Measurements from ENCODE around the gene ABI2. TPM values are rescaled to one million over a fixed set of nuclear protein-coding genes. Genes with fewer than 3 reads are reported as not detected.

The ABI2 gene
- total and polyA plus RNA-seq, 4 experiments from 2014 or later, result 19.7 to 39.1 (median 26.3) TPM

DNA sequence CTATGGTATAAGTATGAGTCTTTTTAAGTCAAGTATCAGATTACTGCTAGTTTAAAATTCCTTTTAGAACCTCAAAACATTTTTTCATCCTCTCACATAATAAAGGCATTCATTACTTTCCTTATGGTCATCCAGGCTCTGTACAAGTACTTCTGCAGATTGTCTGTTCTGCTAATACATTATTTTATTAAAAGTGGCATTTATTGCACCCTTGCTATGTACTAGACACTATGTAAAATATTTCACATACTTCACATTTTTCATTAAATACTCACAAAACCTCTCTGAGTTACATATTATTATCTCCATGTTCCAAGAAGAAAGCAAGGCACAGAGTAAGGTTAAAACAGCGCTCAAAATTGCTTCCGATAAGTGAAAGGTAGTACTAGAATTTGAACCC is 122.8 kb downstream of the ABI2 start:
- H3K36me3 ChIP-seq (ENCODE audit: insufficient read depth, low read length), result no peaks in the 10 kb centered on the region
- no peaks in the 10 kb centered on the region for H3K27me3 Mint-ChIP-seq
- H3K27ac ChIP-seq (ENCODE audit: low read depth, low read length), result no peak overlapping the region
- no peak for DNase-seq
- no peaks in the 10 kb centered on the region for H3K9me3 ChIP-seq (ENCODE audit: control insufficient read depth in 1 of 2, low read length in 2 of 2)
- ChIA-PET POLR2A (ENCODE audit: partially characterized antibody) (no interaction called here), CTCF (ENCODE audit: partially characterized antibody) (interaction anchor here (3.3 kb wide), 1 partner anchor 23 kb away, joined by 12 read pairs; no protein-coding TSS in a partner anchor)
- no peaks in the 10 kb centered on the region for H3K9me3 Mint-ChIP-seq
- H3K4me3 Mint-ChIP-seq, result no peak overlapping the region
- peaks cover 4 to 6% of the 10 kb centered on the region in 2 donors for H3K36me3 Mint-ChIP-seq
- intact Hi-C loops (cut with micrococcal nuclease), result loop anchor here (5.0 kb wide), 2 partner anchors 619 to 864 kb away; no protein-coding TSS in a partner anchor
- no peaks in the 10 kb centered on the region for H3K27me3 ChIP-seq (ENCODE audit: insufficient read depth, low read length)
- H3K4me3 ChIP-seq (ENCODE audit: low read length in 2 of 2), result no peak overlapping the region
- no peaks in the 10 kb centered on the region for H3K4me1 Mint-ChIP-seq
- no peak overlapping the region for H3K27ac Mint-ChIP-seq
- H3K4me1 ChIP-seq (ENCODE audit: insufficient read depth, low read length), result no peaks in the 10 kb centered on the region

DNA sequence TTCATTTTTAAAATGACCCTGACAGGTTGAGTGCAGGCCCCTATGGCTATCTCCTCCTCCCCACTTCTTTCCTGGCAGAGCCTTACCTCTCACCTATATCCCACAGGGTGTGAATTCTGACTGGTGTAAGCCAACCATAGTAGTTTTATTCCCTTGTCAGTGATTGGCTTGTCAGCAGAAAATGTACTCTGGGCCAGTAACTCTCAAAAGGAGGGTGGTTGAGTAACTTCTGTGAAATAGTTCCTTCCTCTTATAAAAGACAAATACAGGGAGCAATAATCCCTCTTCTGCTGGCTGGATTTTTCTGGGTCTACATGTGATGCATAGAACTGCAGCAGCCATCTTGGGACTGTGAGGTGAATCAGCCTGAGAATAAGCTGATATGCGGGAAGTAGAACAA is 123.5 kb downstream of the ABI2 start:
- Mint-ChIP-seq H3K9me3 (no peaks in the 10 kb centered on the region), H3K27ac (no peak overlapping the region), H3K36me3 (peaks cover 0 to 4% of the 10 kb centered on the region in 2 donors), H3K4me3 (no peak overlapping the region), H3K4me1 (no peaks in the 10 kb centered on the region), H3K27me3 (no peaks in the 10 kb centered on the region)
- no peaks in the 10 kb centered on the region for H3K9me3 ChIP-seq (ENCODE audit: control insufficient read depth in 1 of 2, low read length in 2 of 2)
- DNase-seq, result no peak
- H3K36me3 ChIP-seq (ENCODE audit: insufficient read depth, low read length), result no peaks in the 10 kb centered on the region
- intact Hi-C loops (cut with micrococcal nuclease), result loop anchor here (5.0 kb wide), 2 partner anchors 619 to 864 kb away; no protein-coding TSS in a partner anchor
- no peaks in the 10 kb centered on the region for H3K4me1 ChIP-seq (ENCODE audit: insufficient read depth, low read length)
- no peak overlapping the region for H3K4me3 ChIP-seq (ENCODE audit: low read length in 2 of 2)
- ChIA-PET CTCF (ENCODE audit: partially characterized antibody) (interaction anchor here (0.7 to 3.3 kb wide), 3 partner anchors 17 to 226 kb away, joined by 3 to 13 read pairs (median 12); no protein-coding TSS in a partner anchor), POLR2A (ENCODE audit: partially characterized antibody) (no interaction called here)
- no peak overlapping the region for H3K27ac ChIP-seq (ENCODE audit: low read depth, low read length)
- no peaks in the 10 kb centered on the region for H3K27me3 ChIP-seq (ENCODE audit: insufficient read depth, low read length)

DNA sequence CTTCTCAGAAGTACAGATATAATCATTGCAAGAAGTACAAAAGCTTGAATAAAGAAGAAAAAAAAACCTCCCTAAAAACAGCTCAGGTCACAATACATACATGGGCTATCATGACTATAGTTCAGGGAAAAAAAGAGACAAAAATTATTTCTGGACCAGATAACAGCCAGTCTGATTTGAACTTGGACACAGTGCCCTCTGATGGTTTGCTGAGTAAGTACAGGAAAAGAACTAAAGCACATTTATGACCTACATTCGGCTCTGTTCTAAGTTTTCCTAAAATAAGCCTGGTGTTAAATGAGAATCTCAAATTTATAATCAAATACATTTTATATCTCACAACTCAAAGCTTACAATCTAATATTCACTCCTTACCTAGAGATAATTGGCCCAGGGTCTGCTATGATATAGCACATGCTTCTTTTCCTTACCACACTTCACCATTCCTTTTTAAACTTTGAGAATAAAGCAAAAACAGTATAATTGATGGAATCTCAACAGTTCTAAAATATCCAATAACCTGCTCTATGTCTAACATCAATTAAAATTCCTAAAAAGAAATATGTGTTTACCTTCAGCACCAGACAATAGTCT is 125.8 kb downstream of the ABI2 start:
- CTCF ChIA-PET (ENCODE audit: partially characterized antibody), result interaction anchor here (0.6 to 3.7 kb wide), 19 partner anchors 9 to 879 kb away, joined by 3 to 31 read pairs (median 4); no protein-coding TSS in a partner anchor
- peak; percentile 33 to 44 (median 35) for DNase-seq
- Histone ChIP-seq H3K27ac (ENCODE audit: low read depth, low read length) (no peak overlapping the region), H3K4me3 (ENCODE audit: low read length in 2 of 2) (no peak overlapping the region), H3K4me1 (ENCODE audit: insufficient read depth, low read length) (no peaks in the 10 kb centered on the region), H3K36me3 (ENCODE audit: insufficient read depth, low read length) (no peaks in the 10 kb centered on the region), H3K9me3 (ENCODE audit: control insufficient read depth in 1 of 2, low read length in 2 of 2) (no peaks in the 10 kb centered on the region), H3K27me3 (ENCODE audit: insufficient read depth, low read length) (no peaks in the 10 kb centered on the region)
- no peaks in the 10 kb centered on the region for H3K27me3 Mint-ChIP-seq
- H3K27ac Mint-ChIP-seq, result no peak overlapping the region
- no peaks in the 10 kb centered on the region for H3K9me3 Mint-ChIP-seq
- peaks cover 0 to 2% of the 10 kb centered on the region in 2 donors for H3K36me3 Mint-ChIP-seq
- no peak overlapping the region for H3K4me3 Mint-ChIP-seq
- intact Hi-C loops (cut with micrococcal nuclease), result loop anchor here (1.0 to 5.0 kb wide), 5 partner anchors 229 to 880 kb away; no protein-coding TSS in a partner anchor
- POLR2A ChIA-PET (ENCODE audit: partially characterized antibody), result no interaction called here
- H3K4me1 Mint-ChIP-seq, result no peaks in the 10 kb centered on the region

DNA sequence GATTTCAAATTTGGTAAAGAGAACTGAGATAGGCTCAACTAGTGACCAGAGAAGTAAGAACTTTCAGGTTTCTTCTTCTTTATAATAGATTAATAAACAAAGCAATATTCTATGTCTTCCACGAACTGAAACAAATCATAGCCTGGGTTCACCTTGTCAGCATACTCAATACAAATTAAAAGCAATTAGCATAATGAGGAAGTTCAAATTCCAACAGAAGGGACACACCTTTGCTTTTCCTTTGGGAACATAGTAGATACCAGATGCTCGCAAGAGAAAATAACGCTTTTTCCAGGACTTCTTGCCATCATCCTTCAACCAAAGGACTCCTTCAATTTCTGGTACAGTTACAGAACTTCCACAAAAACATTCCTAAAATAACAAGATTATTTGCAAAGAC is 127.0 kb downstream of the ABI2 start:
- H3K9me3 Mint-ChIP-seq, result no peaks in the 10 kb centered on the region
- H3K36me3 ChIP-seq (ENCODE audit: insufficient read depth, low read length), result no peaks in the 10 kb centered on the region
- intact Hi-C loops (cut with micrococcal nuclease), result no loop called here
- no peak overlapping the region for H3K4me3 Mint-ChIP-seq
- ChIA-PET CTCF (ENCODE audit: partially characterized antibody) (interaction anchor here (0.8 to 3.7 kb wide), 8 partner anchors 9 to 862 kb away, joined by 3 to 31 read pairs (median 4); no protein-coding TSS in a partner anchor), POLR2A (ENCODE audit: partially characterized antibody) (no interaction called here)
- no peak overlapping the region for H3K27ac ChIP-seq (ENCODE audit: low read depth, low read length)
- peaks cover 0 to 3% of the 10 kb centered on the region in 2 donors for H3K36me3 Mint-ChIP-seq
- H3K27me3 ChIP-seq (ENCODE audit: insufficient read depth, low read length), result no peaks in the 10 kb centered on the region
- H3K27ac Mint-ChIP-seq, result no peak overlapping the region
- H3K4me3 ChIP-seq (ENCODE audit: low read length in 2 of 2), result no peak overlapping the region
- no peaks in the 10 kb centered on the region for H3K4me1 ChIP-seq (ENCODE audit: insufficient read depth, low read length)
- no peak for DNase-seq
- no peaks in the 10 kb centered on the region for H3K27me3 Mint-ChIP-seq
- no peaks in the 10 kb centered on the region for H3K9me3 ChIP-seq (ENCODE audit: control insufficient read depth in 1 of 2, low read length in 2 of 2)
- H3K4me1 Mint-ChIP-seq, result no peaks in the 10 kb centered on the region

DNA sequence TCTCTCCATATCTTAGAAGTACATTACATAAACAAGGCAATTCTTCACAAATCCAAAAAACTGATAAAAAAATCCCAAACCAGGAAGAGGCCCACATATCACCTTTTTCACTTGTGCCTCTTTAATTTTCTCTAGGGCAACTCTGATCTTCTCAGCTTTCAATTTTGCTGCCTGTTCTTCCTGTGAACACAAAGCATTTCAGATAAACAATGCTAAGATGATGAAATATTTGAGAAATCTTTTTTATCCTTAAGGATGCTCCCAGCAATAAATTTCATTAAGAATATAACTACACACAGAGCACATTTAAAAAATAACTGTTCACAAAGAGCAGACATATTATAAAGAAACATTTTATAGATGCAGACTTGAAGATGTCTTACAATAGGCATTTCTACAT is 133.6 kb downstream of the ABI2 start:
- H3K27ac ChIP-seq (ENCODE audit: low read depth, low read length), result no peak overlapping the region
- intact Hi-C loops (cut with micrococcal nuclease), result no loop called here
- no peaks in the 10 kb centered on the region for H3K4me1 ChIP-seq (ENCODE audit: insufficient read depth, low read length)
- CTCF ChIA-PET (ENCODE audit: partially characterized antibody), result interaction anchor here (1.0 kb wide), 1 partner anchor 9 kb away, joined by 3 read pairs; no protein-coding TSS in a partner anchor
- H3K4me3 ChIP-seq (ENCODE audit: low read length in 2 of 2), result no peak overlapping the region
- H3K27me3 Mint-ChIP-seq, result no peaks in the 10 kb centered on the region
- H3K36me3 Mint-ChIP-seq, result peaks cover 0 to 1% of the 10 kb centered on the region in 2 donors
- POLR2A ChIA-PET (ENCODE audit: partially characterized antibody), result no interaction called here
- DNase-seq, result no peak
- H3K4me3 Mint-ChIP-seq, result no peak overlapping the region
- H3K9me3 ChIP-seq (ENCODE audit: control insufficient read depth in 1 of 2, low read length in 2 of 2), result no peaks in the 10 kb centered on the region
- H3K9me3 Mint-ChIP-seq, result no peaks in the 10 kb centered on the region
- no peaks in the 10 kb centered on the region for H3K4me1 Mint-ChIP-seq
- H3K27me3 ChIP-seq (ENCODE audit: insufficient read depth, low read length), result no peaks in the 10 kb centered on the region
- no peaks in the 10 kb centered on the region for H3K36me3 ChIP-seq (ENCODE audit: insufficient read depth, low read length)
- no peak overlapping the region for H3K27ac Mint-ChIP-seq

DNA sequence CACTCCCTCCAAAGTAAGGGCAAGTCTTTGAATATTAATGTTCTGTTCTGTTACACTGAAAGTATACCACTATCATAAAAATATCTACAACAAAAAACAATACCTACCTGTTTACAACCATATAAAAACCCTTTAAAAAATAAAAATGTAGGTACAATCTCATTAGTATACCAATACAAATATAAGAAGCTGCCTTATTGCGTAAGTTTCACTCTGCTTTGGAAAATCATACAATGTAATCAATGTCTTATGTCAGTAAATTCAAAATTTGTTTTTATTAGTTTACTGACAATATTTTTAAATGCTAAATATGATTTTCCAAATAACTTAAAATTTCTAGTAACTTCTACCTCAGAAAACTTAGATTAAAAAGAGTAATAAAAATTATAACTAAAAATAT is 134.1 kb downstream of the ABI2 start:
- ChIA-PET CTCF (ENCODE audit: partially characterized antibody) (interaction anchor here (1.3 kb wide), 1 partner anchor 10 kb away, joined by 4 read pairs; no protein-coding TSS in a partner anchor), POLR2A (ENCODE audit: partially characterized antibody) (no interaction called here)

DNA sequence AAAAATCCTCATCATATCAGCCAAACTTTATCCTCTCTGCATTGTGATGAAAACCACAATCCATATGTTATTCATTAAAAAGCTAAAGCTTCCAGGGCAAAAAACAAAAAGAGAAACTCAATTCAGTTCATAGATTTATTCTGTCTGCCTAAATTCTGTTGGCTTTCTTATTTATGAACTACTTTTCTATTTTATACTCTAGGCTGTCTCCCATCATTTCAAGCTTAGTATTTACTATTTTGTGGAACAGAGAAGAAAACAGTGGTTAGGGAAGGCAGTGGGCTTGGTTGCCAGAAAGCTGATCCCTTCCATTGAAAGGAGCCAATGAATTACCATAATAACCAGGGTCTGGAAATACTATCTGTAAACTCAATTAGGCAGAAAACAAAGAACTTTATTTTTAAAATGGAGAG is 135.1 kb downstream of the ABI2 start:
- no peaks in the 10 kb centered on the region for H3K9me3 Mint-ChIP-seq
- H3K27ac Mint-ChIP-seq, result no peak overlapping the region
- H3K27me3 ChIP-seq (ENCODE audit: insufficient read depth, low read length), result no peaks in the 10 kb centered on the region
- POLR2A ChIA-PET (ENCODE audit: partially characterized antibody), result no interaction called here
- no peaks in the 10 kb centered on the region for H3K9me3 ChIP-seq (ENCODE audit: control insufficient read depth in 1 of 2, low read length in 2 of 2)
- H3K27ac ChIP-seq (ENCODE audit: low read depth, low read length), result no peak overlapping the region
- intact Hi-C loops (cut with micrococcal nuclease), result no loop called here
- H3K4me3 ChIP-seq (ENCODE audit: low read length in 2 of 2), result no peak overlapping the region
- peaks cover 0 to 1% of the 10 kb centered on the region in 2 donors for H3K36me3 Mint-ChIP-seq
- no peak overlapping the region for H3K4me3 Mint-ChIP-seq
- H3K4me1 ChIP-seq (ENCODE audit: insufficient read depth, low read length), result no peaks in the 10 kb centered on the region
- H3K36me3 ChIP-seq (ENCODE audit: insufficient read depth, low read length), result no peaks in the 10 kb centered on the region
- no peaks in the 10 kb centered on the region for H3K27me3 Mint-ChIP-seq
- H3K4me1 Mint-ChIP-seq, result no peaks in the 10 kb centered on the region
- DNase-seq, result no peak
- CTCF ChIA-PET (ENCODE audit: partially characterized antibody), result interaction anchor here (0.6 to 1.3 kb wide), 2 partner anchors 9 to 10 kb away, joined by 3 to 4 read pairs; no protein-coding TSS in a partner anchor

More for the DNA sequence above, 134.1 kb downstream of the ABI2 start:
- Histone ChIP-seq H3K27ac (ENCODE audit: low read depth, low read length) (no peak overlapping the region), H3K4me1 (ENCODE audit: insufficient read depth, low read length) (no peaks in the 10 kb centered on the region), H3K27me3 (ENCODE audit: insufficient read depth, low read length) (no peaks in the 10 kb centered on the region), H3K9me3 (ENCODE audit: control insufficient read depth in 1 of 2, low read length in 2 of 2) (no peaks in the 10 kb centered on the region), H3K36me3 (ENCODE audit: insufficient read depth, low read length) (no peaks in the 10 kb centered on the region), H3K4me3 (ENCODE audit: low read length in 2 of 2) (no peak overlapping the region)
- Mint-ChIP-seq H3K9me3 (no peaks in the 10 kb centered on the region), H3K4me3 (no peak overlapping the region), H3K36me3 (peaks cover 0 to 1% of the 10 kb centered on the region in 2 donors), H3K27ac (no peak overlapping the region), H3K4me1 (no peaks in the 10 kb centered on the region), H3K27me3 (no peaks in the 10 kb centered on the region)
- intact Hi-C loops (cut with micrococcal nuclease), result no loop called here
- no peak for DNase-seq

Data from CD4-positive, alpha-beta memory T cell (primary cell).